ENCODE data around the gene DLG2.

The DLG2 gene

DNA sequence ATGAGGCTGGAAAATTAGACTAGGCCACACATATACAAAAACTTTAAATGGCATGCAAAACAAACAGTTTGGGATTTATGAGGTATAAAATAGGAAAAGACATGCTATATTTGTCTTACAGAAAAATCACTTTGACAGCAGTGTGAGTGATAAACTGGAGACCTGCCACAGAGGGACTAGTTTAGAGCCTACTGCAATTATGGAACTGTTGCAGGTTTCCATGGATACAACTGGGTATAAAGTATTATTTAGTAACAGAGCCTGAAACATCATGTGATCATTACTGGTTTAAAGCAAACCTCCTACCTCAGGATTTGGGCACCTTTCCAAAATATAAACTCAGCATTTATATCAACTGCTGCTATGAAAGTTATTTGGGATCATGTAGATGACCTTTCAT lies 1032.5 kb downstream of the DLG2 start:
- TF ChIP-seq, protein P1, sequence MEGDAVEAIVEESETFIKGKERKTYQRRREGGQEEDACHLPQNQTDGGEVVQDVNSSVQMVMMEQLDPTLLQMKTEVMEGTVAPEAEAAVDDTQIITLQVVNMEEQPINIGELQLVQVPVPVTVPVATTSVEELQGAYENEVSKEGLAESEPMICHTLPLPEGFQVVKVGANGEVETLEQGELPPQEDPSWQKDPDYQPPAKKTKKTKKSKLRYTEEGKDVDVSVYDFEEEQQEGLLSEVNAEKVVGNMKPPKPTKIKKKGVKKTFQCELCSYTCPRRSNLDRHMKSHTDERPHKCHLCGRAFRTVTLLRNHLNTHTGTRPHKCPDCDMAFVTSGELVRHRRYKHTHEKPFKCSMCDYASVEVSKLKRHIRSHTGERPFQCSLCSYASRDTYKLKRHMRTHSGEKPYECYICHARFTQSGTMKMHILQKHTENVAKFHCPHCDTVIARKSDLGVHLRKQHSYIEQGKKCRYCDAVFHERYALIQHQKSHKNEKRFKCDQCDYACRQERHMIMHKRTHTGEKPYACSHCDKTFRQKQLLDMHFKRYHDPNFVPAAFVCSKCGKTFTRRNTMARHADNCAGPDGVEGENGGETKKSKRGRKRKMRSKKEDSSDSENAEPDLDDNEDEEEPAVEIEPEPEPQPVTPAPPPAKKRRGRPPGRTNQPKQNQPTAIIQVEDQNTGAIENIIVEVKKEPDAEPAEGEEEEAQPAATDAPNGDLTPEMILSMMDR (IDR thresholded peaks at IDR 0.05; ENCODE audit: insufficient read depth, missing control alignments): no peak
- no peak for FAIRE-seq

DNA sequence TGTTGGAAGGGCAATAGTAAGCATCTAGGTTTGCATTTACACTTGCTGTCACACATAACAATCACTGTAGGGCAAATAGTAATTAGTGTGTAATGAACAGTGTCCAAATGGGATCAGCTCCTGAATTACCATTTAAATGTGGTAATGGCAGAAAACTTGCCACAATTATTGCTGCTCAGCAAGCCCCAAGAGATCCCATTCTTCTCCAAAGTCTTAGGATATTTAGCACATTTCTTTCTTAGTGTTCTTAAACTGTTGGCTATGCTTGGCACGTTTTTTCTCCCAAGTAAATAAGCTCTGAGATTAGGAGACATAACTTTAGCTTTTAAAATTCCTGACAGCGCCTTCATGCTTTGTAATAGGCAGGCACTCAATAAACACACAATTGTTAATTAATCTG lies 1037.0 kb downstream of the DLG2 start:
- DNase-seq (ENCODE audit: insufficient read length, low spot score) (no peak), FAIRE-seq (no peak)
- TF ChIP-seq, protein P1 (IDR thresholded peaks at IDR 0.05; ENCODE audit: insufficient read depth, missing control alignments): no peak

More for the DNA sequence above, 1032.5 kb downstream of the DLG2 start:
- no peak for DNase-seq (ENCODE audit: insufficient read length, low spot score)

DNA sequence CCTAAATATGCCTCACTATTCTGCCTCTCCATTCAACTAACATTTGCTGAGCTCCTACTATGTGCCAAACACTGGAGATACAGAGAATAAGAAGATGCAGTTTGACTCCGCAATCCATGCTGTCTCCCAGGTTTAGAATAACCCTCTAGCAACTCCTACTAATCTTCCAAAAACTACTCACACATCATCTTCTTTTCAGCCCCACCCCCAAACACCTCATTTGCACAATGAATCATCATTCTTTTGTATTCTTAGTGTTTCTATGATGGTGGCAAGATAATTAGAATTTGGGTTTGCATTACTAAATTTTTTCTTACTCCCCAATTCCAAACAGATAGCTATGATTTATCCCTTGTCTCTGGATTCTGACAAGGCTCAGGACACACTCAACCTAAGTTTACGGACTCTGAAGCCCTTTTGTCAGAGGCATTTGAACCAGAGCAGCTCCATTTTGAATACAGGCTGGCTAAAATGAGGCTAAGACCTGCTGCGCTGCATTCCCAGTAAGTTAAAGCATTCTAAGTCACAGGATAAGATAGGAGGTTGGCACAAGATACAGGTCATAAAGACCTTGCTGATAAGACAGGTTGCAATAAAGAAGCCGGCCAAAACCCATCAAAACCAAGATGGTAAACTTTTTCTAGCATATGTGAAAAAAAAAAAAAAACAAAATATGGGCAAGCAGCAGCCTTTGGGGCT lies 1038.9 kb downstream of the DLG2 start:
- no peak for DNase-seq (ENCODE audit: insufficient read length, low spot score)
- TF ChIP-seq, protein P1 (IDR thresholded peaks at IDR 0.05; ENCODE audit: insufficient read depth, missing control alignments): no peak
- no peak for FAIRE-seq

DNA sequence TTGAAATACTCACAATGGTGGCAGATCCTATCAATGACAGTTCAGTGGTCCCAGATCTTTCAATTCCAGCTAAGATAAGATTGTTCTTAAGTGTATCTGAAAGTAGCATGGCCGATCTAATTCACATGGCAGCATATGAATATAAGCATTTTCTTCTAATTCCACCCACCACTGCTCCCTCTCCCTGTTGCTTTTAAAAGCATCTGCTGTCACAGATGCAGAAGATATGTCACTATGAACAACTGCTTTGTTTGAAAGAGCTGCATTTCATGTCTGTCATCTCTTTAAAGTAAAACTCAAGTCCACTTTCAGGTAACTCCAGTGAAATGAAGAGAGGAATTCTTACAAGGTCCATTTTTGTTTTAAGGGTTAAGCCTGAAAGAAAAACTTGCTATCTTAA lies 1044.0 kb downstream of the DLG2 start:
- no peak for FAIRE-seq
- DNase-seq (ENCODE audit: insufficient read length, low spot score): no peak
- TF ChIP-seq, protein P1 (IDR thresholded peaks at IDR 0.05; ENCODE audit: insufficient read depth, missing control alignments): no peak

DNA sequence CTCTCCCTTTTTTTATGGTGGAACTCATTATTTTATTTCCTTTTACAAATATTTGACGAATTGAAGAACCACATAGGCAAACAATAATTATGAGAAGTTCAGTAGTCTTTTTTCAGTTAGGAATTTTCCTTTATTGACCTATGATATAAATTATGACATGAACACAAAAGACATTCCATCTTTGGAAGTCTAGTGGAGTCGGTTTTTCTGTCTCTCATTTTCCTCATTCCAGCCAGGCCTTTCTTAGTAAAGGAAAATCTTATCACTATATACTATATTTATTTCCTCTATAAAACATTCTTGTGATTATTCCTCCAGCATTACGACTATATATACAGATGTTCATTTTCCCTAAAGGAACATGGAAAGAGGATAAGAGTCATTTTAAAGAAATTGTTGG lies 1046.1 kb downstream of the DLG2 start:
- FAIRE-seq (no peak), DNase-seq (ENCODE audit: insufficient read length, low spot score) (no peak)
- TF ChIP-seq, protein P1 (IDR thresholded peaks at IDR 0.05; ENCODE audit: insufficient read depth, missing control alignments): no peak

DNA sequence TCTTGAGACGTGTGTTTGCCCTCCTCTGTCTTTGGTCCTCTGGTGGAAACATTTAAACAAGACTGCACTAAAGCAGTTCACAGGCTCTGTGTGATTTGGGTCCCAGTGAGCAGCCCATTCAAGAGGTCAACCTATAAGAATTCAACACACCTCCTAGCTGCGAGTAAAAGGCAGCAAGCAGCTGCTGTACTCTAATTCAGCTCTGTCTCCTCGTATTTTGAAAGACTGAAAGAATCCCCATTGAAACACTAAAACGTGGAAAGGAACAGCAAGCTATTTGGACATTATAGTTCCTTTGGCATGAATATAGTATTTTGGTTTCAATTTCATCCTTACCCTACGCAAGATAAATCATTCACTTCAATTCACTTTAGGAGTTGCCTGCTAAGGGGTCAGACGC lies 1046.7 kb downstream of the DLG2 start:
- TF ChIP-seq, protein P1 (IDR thresholded peaks at IDR 0.05; ENCODE audit: insufficient read depth, missing control alignments): no peak
- FAIRE-seq: no peak
- DNase-seq (ENCODE audit: insufficient read length, low spot score): no peak

DNA sequence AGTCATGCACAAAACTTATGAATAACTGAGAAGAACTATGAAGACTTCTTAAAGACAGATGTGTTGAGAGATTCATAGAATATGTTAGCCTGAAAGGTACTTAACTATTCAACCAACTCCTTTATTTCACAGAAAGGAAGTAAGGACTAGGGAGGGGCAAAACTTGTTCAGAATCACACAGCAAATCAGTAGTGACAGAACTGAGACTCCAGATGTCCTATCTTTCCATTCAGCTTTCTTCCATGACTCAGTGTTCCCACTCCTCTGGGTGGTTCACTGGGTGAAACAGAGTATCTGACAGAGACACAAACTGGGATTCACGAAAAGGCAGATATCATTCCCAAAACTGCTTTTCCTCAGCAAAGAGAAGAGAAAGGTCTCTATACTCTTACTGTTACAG lies 1053.3 kb downstream of the DLG2 start:
- DNase-seq (ENCODE audit: insufficient read length, low spot score): no peak
- TF ChIP-seq, protein P1 (IDR thresholded peaks at IDR 0.05; ENCODE audit: insufficient read depth, missing control alignments): no peak
- no peak for FAIRE-seq
